Measurements from ENCODE around the gene RPL9.
A peak's percentile ranks its signal among the peaks of the same experiment; 100 is the strongest.
"Not testable (repeated sequence)": the region's sequence is repeated elsewhere in the genome, so short reads cannot be mapped to it uniquely, and the experiment has no call there.

The RPL9 gene

GRCh38 chr4:39466747-39467146 is 8.0 kb upstream of the RPL9 start:
- no peak for DNase-seq (ENCODE audit: low read depth in 3 of 3)

DNA sequence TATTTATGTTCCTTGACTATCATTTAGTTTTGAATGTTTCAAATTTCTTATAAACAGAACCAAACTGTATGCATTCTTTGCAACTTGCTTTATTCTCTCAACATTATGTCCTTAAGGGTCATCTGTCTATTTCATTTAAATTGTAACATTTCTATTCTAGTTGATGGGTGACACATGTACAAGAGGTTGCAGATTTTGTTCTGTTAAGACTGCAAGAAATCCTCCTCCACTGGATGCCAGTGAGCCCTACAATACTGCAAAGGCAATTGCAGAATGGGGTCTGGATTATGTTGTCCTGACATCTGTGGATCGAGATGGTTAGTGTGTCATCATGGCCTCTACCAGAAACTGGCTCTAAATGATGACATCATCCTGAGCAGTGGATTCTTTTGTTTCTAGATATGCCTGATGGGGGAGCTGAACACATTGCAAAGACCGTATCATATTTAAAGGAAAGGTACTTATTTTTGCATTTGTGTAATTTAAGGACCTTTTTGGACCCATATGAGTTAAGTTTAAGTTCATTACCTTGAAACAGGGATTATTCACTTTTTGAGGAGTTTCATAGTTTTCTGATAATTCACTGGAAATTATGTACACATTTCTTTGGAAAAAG is 6.3 kb upstream of the RPL9 start:
- DNase-seq (ENCODE audit: low read depth in 3 of 3) = no peak

- not testable (repeated sequence) for DNase-seq (ENCODE audit: low read depth in 3 of 3)
Observed at GRCh38 chr4:39458161-39458504, 589 bp downstream of the RPL9 start.

GRCh38 chr4:39456946-39457763 is 1.6 kb downstream of the RPL9 start:
- DNase-seq (ENCODE audit: low read depth in 3 of 3) = no peak

- no peak for DNase-seq (ENCODE audit: low read depth in 3 of 3)
Observed at GRCh38 chr4:39455486-39455885, 3.2 kb downstream of the RPL9 start.

- no peak for DNase-seq (ENCODE audit: low read depth in 3 of 3)
Observed at GRCh38 chr4:39453738-39454137, 5.0 kb downstream of the RPL9 start.

GRCh38 chr4:39452860-39453587 is 5.7 kb downstream of the RPL9 start:
- DNase-seq (ENCODE audit: low read depth in 3 of 3) = no peak

GRCh38 chr4:39452153-39452859 is 6.4 kb downstream of the RPL9 start:
- no peak for DNase-seq (ENCODE audit: low read depth in 3 of 3)

DNA sequence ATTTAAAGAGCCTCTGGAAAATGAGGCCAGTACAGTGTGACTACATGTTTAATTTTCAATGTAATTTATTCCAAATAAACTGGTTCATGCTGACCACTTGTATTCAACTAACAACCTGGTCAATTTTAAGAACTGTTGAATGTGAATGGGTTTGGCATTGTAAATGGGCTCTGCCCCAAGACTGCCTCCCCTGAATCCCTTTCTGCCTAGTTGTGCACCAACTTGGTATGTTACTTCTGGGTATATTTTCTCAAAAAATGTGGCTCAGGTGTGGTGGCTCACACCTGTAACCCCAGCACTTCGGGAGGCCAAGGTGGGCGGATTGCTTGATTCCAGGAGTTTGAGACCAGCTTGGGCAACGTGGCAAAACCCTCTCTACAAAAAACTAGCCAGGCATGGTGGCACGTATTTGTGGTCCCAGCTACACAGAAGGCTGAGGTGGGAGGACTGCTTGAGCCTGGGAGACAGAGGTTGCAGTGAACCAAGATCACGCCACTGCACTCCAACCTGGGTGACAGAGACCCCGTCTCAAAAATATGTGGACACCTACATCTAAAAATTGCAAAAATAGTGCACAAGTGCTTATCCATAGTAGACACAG is 7.2 kb downstream of the RPL9 start:
- no peak for DNase-seq (ENCODE audit: low read depth in 3 of 3)

DNA sequence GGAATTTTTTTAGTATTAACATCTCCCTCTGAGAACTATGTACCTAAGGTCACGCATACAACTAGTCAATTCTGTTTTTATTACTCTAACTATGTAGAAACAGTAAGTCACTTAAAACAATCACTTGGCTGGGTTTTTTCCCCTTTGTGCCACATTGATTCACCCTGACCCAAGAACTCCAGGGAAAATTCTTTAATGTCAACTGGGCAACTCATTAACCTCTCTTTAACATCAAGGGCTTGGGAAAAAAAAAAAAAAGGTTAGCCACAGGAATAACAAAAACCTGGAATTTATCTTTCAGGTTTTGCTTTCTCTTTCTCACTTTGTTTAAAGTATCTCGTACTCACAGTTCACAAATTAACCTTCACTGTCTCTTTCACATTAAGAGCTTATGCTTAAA is 8.1 kb downstream of the RPL9 start:
- DNase-seq (ENCODE audit: low read depth in 3 of 3) = no peak

- peak in 1 of 3 donors; percentile 45 for DNase-seq (ENCODE audit: low read depth in 3 of 3)
Observed at GRCh38 chr4:39446842-39447573, 11.7 kb downstream of the RPL9 start.

- no peak for DNase-seq (ENCODE audit: low read depth in 3 of 3)
Observed at GRCh38 chr4:39446483-39446841, 12.3 kb downstream of the RPL9 start.

- DNase-seq (ENCODE audit: low read depth in 3 of 3) = no peak
Observed at GRCh38 chr4:39442998-39443397, 15.7 kb downstream of the RPL9 start.

GRCh38 chr4:39441593-39441992 is 17.1 kb downstream of the RPL9 start:
- no peak for DNase-seq (ENCODE audit: low read depth in 3 of 3)

- DNase-seq (ENCODE audit: low read depth in 3 of 3) = no peak
Observed at GRCh38 chr4:39435659-39436563, 22.8 kb downstream of the RPL9 start.

DNA sequence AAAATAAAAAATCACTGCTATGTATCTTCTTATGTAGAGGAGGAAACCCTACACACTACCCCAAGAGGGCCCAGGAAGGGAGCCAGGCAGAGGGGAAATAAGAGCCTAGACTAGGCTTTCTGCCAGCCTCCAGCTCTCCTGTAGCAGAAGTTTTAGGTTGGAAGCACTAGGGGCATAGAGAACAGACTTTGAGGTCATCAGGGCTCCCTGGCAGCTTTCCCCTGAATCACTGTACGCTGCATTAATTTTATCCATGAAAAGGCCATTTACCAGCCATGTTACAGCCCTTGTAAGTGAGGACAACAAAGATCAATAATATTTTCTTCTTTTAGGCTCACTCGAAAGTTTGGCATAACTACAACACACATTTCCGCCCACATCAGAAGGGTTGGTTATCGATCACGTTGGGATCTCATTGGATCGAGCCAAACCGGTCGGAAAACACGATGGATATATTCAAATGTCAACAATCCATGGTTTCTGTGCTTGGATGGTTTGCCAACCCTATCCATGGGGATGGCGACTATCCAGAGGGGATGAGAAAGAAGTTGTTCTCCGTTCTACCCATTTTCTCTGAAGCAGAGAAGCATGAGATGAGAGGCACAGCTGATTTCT is 24.7 kb downstream of the RPL9 start:
- no peak for DNase-seq (ENCODE audit: low read depth in 3 of 3)

GRCh38 chr4:39429476-39430334 is 29.0 kb downstream of the RPL9 start:
- DNase-seq (ENCODE audit: low read depth in 3 of 3) = no peak

DNA sequence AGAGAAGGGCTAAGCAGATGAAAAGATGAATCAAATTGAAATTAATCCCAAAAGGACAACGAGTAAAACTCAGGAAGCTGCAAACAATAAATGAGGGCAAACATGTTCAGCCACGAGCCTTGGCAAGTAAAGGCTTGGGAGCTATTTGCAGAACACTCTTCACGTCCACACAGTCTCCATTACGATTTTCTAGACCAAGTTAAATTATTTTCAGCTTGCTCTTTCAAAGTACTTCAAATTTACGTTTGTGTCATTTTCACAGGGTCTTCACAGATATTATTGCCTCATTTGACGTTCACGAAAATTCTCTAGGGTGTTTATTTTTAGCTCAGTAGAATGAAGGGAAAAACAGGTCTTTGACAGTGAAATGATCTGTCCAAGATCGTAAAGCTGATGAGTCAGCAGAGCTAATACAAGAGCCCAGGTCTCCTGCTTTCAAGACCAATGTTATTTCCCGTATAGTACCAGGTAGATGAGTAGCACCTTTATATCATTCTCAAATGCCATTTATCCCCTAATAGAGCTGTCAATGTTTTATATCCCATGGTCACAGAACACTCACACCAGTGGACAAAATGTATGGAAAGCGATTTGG is 31.1 kb downstream of the RPL9 start:
- DNase-seq (ENCODE audit: low read depth in 3 of 3) = no peak
